GM21526 (cell line): ENCODE results near the gene C1QL4.
"Not testable (repeated sequence)": the region's sequence is repeated elsewhere in the genome, so short reads cannot be mapped to it uniquely, and the experiment has no call there.

Experiments
- ATAC-seq: cut with Tn5 transposase; IDR thresholded peaks from one replicate; pipeline ENCODE4 v1.9.1; 2021; ENCODE audit warnings: moderate library complexity; ENCODE audit not compliant: unreplicated experiment, low FRiP score

The C1QL4 gene

GRCh38 chr12:49334681-49335080, 2.3 kb downstream of the C1QL4 start:
- ATAC-seq: no peak

GRCh38 chr12:49334226-49334625, 2.8 kb downstream of the C1QL4 start:
- ATAC-seq: no peak

- not testable (repeated sequence) for ATAC-seq
These were observed 3.2 kb downstream of the C1QL4 start for GRCh38 chr12:49333778-49334177.

GRCh38 chr12:49332891-49333371, 4.1 kb downstream of the C1QL4 start:
- ATAC-seq: no peak

GRCh38 chr12:49332441-49332861, 4.5 kb downstream of the C1QL4 start:
- no peak for ATAC-seq

- no peak for ATAC-seq
These were observed 5.4 kb downstream of the C1QL4 start for GRCh38 chr12:49331380-49332222.

- ATAC-seq: no peak
These were observed 6.2 kb downstream of the C1QL4 start for GRCh38 chr12:49330631-49331379.

GRCh38 chr12:49330032-49330619, 6.9 kb downstream of the C1QL4 start:
- no peak for ATAC-seq

- ATAC-seq: no peak
These were observed 8.2 kb downstream of the C1QL4 start for GRCh38 chr12:49328816-49329215.

GRCh38 chr12:49327887-49328286, 9.1 kb downstream of the C1QL4 start:
- ATAC-seq: no peak

- ATAC-seq: no peak
These were observed 9.6 kb downstream of the C1QL4 start for GRCh38 chr12:49327368-49327767.

- ATAC-seq: no peak
These were observed 11.4 kb downstream of the C1QL4 start for GRCh38 chr12:49325606-49326005.

GRCh38 chr12:49323524-49324097, 13.4 kb downstream of the C1QL4 start:
- ATAC-seq: no peak

- peak; percentile 96 for ATAC-seq
These were observed 14.1 kb downstream of the C1QL4 start, which contains the start of gene TROAP for GRCh38 chr12:49322708-49323523. TROAP (plus strand) TSS chr12:49323255; CDS start chr12:49323609, 354 bp downstream.

GRCh38 chr12:49322367-49322707, 14.7 kb downstream of the C1QL4 start:
- ATAC-seq: no peak

- not testable (repeated sequence) for ATAC-seq
These were observed 16.4 kb downstream of the C1QL4 start for GRCh38 chr12:49320411-49321103.

- ATAC-seq: not testable (repeated sequence)
These were observed 19.9 kb downstream of the C1QL4 start for GRCh38 chr12:49317118-49317517.

- no peak for ATAC-seq
These were observed 22.2 kb downstream of the C1QL4 start for GRCh38 chr12:49314811-49315210.

- not testable (repeated sequence) for ATAC-seq
These were observed 26.5 kb downstream of the C1QL4 start for GRCh38 chr12:49310451-49311000.
